GM19239 (cell line): ENCODE measurements around the gene SLX4IP.

Experiments
- DNase-seq: peaks from one replicate; pipeline ENCODE4 v3.0.0; 2011; ENCODE audit warnings: low spot score; ENCODE audit not compliant: insufficient read length
- FAIRE-seq: peaks from 2 replicates; lab custom pipeline; 2011; peaks lifted over from hg19 to GRCh38; lab: Jason Lieb, UNC

Gene SLX4IP

GRCh38 chr20:10667560-10668167, 232.6 kb downstream of the SLX4IP start:
- no peak for FAIRE-seq
- DNase-seq: no peak

- DNase-seq: no peak
- FAIRE-seq: no peak
Observed at GRCh38 chr20:10668677-10669368, 233.7 kb downstream of the SLX4IP start.

GRCh38 chr20:10669843-10670446, 234.8 kb downstream of the SLX4IP start:
- FAIRE-seq (peak; percentile 62), DNase-seq (no peak)

DNA sequence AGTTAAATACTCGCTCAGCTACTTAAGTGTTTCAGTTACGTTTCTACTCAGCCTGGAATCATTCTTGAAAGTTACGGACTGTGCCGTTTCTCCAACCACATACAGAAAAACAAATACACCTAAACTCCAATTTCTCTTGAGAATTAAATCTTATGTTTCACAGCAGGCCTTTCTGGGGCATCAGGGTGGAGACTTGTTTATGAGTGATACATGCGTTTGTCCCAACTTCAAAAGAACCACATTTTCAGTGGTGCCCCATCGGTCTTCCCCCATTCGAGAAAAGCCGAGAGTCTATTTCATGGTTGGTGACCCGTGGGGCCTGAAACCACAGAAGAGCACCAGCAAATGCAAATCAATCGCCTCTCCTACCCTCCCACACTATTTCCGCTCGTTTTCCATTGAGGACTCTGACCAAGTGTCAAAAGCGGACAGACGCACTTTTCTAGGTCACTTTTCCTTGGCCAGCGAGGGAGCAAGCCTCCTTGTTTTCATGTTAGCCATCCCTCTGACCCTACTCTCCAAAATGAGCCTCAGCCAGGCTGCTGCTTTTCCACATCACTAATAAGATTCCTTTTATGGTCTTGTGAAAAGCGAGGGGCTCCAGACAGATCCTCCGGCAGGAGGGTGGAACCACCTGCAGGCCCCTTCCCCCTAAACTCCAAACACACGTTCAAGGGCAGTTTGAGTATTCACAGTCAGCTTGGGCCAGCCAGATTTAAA, 235.6 kb downstream of the SLX4IP start:
- peak; percentile 62 for DNase-seq
- FAIRE-seq: peak; percentile 97

DNA sequence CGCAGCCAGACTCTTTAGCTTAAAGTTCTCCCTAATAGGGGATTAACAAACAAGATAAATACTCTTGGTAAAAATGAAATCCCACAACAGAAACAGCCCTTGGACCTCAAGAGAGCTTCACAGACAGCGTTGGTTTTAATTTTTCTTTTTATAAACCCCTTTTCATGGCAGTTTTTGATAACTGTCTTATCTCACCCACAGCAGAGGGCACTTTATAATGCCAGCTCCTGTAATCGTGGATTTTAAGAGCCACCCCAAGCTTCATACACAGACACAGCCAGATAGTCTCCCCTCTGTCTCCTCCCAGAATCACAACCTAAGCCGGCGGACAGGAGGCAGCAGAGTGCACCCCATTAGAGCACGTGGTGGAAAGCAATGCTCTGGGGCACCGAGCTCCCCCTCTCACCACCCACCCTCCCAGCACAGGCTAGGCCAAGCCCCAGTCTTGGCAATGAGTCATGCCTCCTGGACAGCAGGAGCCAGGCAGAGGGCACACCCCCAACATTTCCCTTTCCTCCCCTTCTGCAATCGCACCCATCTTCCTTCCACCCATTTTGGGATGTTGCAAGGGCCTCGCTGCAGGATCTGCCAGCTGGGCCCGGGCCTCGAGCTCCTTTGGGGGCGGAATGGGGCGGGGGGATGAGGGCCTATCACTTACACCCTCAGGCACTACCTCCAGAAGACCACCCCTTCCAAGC, 236.3 kb downstream of the SLX4IP start:
- FAIRE-seq (no peak), DNase-seq (no peak)

DNA sequence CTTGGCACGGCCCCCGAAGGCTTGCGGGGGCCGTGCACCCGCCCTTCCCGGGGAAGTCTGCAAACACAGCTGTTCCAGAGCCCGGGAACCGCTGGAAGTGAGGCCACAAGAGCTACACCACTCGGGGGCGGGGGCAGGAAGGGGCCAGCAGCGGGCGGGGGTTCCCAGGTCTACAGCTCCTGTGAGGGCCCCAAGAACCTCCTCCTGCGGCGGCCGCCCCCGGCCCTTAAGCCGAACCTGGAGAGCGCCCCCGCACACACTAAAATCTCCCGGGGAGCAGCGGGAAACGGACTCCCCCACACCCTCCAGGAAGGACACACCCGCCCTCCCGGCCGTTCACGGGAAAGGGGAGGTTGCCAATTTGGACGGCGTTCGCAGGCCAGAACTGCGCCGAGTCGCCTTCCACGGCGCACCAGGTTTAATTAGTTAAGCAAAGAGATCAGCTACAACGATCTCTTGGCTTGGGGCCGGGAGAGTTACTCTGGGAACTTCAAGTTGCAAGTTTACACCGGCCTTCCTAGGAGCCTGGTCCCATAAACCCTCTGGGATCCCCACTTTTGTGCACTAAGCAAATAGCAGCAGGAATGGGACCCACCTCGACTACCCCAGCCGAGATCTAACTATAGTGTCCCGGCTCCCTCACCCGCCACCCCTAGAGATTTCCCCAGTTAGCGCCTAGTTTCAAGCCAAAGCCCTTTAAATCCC, 237.0 kb downstream of the SLX4IP start:
- FAIRE-seq (peak; percentile 28), DNase-seq (no peak)

DNA sequence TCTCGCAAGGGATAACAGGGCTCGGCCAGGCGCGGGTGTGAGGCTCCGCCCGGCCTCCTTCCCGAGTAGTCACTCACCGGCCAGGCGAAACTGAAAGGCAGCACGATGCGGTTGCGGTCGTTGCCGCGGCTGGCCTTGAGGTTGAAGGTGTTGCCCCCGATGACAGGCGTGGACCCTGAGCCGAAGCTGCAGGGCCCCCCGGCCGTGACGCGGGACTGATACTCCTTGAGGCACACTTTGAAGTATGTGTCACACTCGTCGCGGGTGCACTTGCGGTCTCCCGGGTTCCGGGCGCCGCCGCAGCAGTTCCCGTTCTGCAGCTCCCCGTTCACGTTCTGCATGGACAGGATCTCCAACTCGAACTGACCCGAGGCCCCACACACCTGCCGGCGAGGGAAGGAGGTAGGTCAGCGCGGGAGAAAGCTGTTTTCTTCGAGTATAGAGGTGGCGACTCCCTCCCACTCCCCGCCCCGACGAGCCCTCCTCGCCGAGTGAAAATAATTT, 237.6 kb downstream of the SLX4IP start:
- FAIRE-seq: peak; percentile 14
- DNase-seq: no peak

DNA sequence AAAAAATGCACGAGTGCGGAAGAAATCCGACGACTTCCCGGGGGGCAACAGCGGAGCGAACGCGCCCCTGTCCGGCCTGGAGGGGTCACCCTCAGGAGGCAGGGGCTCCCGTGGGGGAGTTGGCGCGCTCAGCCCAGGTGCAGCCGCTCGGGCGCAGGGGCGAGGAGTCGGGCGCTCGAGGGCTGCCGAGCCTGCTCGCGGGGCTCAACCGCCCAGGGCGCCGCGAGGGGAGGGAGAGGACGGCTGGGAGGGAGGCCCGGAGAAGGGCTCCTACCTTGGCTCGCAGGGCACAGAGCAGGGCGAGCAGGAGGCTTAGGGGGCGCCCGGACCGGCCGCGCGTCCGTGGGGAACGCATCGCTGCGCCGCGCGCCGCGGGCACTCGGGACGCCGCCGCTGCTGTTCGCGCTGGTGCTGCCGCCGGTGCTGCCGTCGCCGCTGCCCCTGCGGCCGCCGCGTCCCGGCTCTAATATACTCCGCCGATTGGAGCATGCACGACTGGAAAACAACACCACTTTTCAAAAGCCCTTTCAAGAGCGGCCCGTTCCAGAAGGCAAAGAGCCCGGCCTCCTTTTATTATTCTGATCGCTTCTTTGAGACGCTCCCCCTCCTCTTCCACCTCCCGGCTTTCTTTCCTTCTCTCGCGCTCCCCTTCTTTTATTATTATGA, 238.2 kb downstream of the SLX4IP start:
- no peak for DNase-seq
- no peak for FAIRE-seq

DNA sequence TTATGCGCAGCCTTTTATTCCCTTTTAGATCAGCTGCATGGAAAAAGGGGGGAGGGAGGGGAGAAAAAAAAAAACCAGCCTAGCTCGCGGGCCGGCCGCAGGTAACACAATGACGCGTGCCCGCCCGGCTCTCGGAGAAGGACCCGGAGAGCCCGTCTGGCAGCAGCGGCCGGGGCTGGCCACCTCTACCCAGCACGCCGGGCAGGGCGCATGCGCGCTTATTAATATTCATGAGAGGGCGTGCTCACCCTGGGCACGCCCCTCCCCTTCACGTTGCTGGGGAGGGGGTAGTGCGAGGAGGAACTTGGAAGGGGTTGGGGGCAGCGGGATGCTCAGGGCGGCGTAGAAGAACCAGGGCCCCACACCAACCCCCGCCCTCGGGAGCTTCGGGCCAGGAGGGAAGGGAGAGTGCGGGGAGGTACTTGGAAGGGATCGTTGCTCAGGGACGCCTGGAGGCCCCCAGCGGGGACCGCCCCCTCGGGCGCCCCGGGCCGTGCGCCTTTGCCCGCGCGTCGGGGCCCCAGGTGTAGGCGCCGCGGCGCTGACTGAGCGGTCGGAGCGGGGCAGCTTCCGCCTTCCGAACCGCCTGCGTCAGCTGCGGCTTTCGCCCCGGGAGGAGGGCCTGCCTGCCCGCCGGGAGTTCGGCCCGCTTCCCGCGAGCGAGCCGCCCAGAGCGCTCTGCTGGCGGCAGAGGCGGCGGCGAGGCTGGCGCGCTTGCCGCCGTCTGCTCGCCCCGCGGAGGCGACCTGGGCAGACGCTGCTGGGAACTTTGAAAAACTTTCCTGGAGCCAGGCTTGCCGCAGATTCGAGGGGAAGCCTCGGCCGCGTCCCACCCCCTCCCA, 239.0 kb downstream of the SLX4IP start, which contains the start of gene JAG1:
Gene JAG1, minus strand, starts transcription at position 158 of the 842 bp plus-strand sequence. CDS start 469 bp downstream, outside the sequence.
- DNase-seq: peak; percentile 72
- peak; percentile 88 for FAIRE-seq

DNA sequence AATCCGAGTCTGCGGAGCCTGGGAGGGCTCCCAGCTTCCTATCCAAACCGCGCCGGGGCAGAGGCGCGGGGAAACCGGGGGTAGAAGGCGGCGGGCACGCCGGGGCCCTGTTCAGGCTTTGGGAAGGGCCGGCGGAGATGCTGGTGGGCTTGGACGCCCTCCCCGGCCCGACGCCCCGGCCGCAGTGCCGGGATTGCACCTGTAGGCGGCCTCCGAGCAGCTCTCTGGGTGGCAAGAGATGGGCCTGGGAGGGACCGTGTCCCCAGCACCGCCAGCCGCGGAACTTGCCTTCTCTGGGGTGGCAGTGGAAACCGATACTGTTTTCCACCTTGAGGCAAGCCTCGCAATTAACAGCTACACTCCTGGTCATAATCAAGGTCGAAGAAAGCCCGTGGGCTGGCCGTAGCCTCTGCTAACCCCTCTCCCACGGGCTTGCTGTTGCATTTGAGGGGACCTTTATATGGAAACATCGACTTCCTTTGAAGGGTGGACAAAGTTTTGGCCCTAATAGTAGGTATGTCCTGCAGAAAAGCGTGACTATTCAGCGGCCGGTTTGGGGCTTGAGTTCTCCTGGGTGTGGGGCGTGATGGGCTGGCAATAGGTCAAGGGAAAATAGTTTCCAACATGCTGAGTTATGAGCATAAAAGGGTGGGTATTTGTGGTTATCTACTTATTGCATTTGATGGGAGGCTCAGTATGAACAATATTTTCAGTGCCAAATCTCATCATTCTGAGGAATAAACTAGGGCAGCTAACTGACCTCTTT, 239.8 kb downstream of the SLX4IP start:
- peak; percentile 8 for FAIRE-seq
- no peak for DNase-seq

DNA sequence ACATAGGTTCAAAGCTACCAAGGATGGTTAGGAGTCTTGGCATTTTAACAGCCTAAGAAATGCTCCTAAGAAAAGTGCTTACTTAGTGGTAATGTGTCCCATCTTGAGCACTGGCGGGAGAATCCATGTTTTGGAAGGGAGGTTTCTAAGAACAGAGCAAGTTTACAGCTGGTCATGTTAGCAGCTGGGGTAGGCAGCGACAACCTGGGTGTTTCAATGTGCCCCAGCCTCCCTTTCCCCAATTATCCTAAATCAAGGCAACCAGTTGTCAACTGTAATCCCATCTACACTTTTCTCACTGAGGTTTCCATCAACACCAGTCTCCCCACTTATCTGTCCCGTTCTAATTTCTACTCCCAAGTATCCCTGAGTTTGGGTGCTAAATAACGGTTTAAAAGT, 240.3 kb downstream of the SLX4IP start:
- DNase-seq: no peak
- FAIRE-seq: no peak

- DNase-seq (no peak), FAIRE-seq (no peak)
Observed at GRCh38 chr20:10676518-10676917, 241.4 kb downstream of the SLX4IP start.
